GM12878 (cell line): ENCODE results near the gene APCDD1L. TPM values are rescaled to one million over a fixed set of nuclear protein-coding genes. Genes with fewer than 3 reads are reported as not detected.

Source experiments
- ATAC-seq: fragments of 200-7000 bp; cut with Tn5 transposase; 3 replicates; pipeline ENCODE4 v1.9.1; 2020; ENCODE audit warnings: mild to moderate bottlenecking, moderate library complexity
- BruUV-seq: library from RNA; stranded (reverse); fragments of 400-500 nt; replicated peaks from 2 replicates; lab custom pipeline; 2021; lab: Mats Ljungman, UMichigan
- CTCF ChIA-PET: fragments of 300-600 bp; sonication (Branson Sonifier 250); formaldehyde crosslinking; extraction: SDS; loops from one replicate; lab custom pipeline; 2021; ENCODE audit warnings: inconsistent platforms; lab: Yijun Ruan, JAX
- POLR2A ChIA-PET: fragments of 350-600 bp; formaldehyde crosslinking; extraction: SDS; loops from one replicate; lab custom pipeline; 2021; ENCODE audit warnings: inconsistent platforms; lab: Charles Lee
- RAD21 ChIA-PET: fragments of 300-600 bp; sonication (Branson Sonifier 250); formaldehyde crosslinking; loops from one replicate; lab custom pipeline; 2023; ENCODE audit warnings: antibody characterized with exemption; ENCODE audit not compliant: unreplicated experiment; lab: Charles Lee
- SMC1A ChIA-PET: fragments of 300-600 bp; sonication (Branson Sonifier 250); formaldehyde crosslinking; loops from one replicate; lab custom pipeline; 2023; ENCODE audit not compliant: unreplicated experiment, uncharacterized antibody; lab: Charles Lee
- DNase-seq: peaks from one replicate; pipeline ENCODE4 v3.0.0-alpha.2; 2011; ENCODE audit warnings: low read depth, low spot score
- FAIRE-seq: peaks from 3 replicates; lab custom pipeline; 2011; peaks lifted over from hg19 to GRCh38; lab: Jason Lieb, UNC
- H2AFZ ChIP-seq: 2 replicates; pipeline ENCODE4 v1.6.0; 2011; ENCODE audit warnings: low read depth, low read length, control low read depth; ENCODE audit not compliant: control insufficient read depth
- H3K27ac ChIP-seq: 2 replicates; pipeline ENCODE4 v1.5.1; 2011; ENCODE audit warnings: control low read depth; ENCODE audit not compliant: control insufficient read depth, insufficient read depth
- H3K27me3 ChIP-seq, 2 experiments: replicated peaks in 1 of 2; 2 replicates each; pipeline versions ENCODE4 v1.6.0 to v1.6.1; 2011; ENCODE audit warnings: low read length in 1 of 2; ENCODE audit not compliant: control insufficient read depth in 2 of 2, insufficient read depth in 2 of 2
- H3K36me3 ChIP-seq, 2 experiments: 2 replicates each; pipeline ENCODE4 v1.5.1; 2011; ENCODE audit warnings: low read length in 1 of 2; ENCODE audit not compliant: control insufficient read depth in 2 of 2, insufficient read depth in 2 of 2
- H3K4me1 ChIP-seq: 2 replicates; pipeline ENCODE4 v1.6.1; 2011; ENCODE audit warnings: mild to moderate bottlenecking, low read length, moderate library complexity, mixed read lengths; ENCODE audit not compliant: control insufficient read depth, insufficient read depth
- H3K4me2 ChIP-seq: 2 replicates; pipeline ENCODE4 v1.6.0; 2011; ENCODE audit warnings: control low read depth; ENCODE audit not compliant: control insufficient read depth, insufficient read depth
- H3K4me3 ChIP-seq: fragments of 200-600 bp; sonication (generic); 2 replicates; pipeline ENCODE4 v1.5.1; 2016
- H3K79me2 ChIP-seq: 2 replicates; pipeline ENCODE4 v1.6.0; 2011; ENCODE audit warnings: low read length; ENCODE audit not compliant: control insufficient read depth, insufficient read depth
- H3K9ac ChIP-seq: 2 replicates; pipeline ENCODE4 v1.8.0; 2011; ENCODE audit warnings: low read length, control low read depth, mixed read lengths; ENCODE audit not compliant: control insufficient read depth, insufficient read depth
- H3K9me3 ChIP-seq: replicated peaks from 3 replicates; pipeline ENCODE4 v1.5.1; 2011; ENCODE audit warnings: mild to moderate bottlenecking, low read length; ENCODE audit not compliant: control insufficient read depth, insufficient read depth
- H4K20me1 ChIP-seq: 2 replicates; pipeline ENCODE4 v1.6.0; 2011; ENCODE audit not compliant: control insufficient read depth, insufficient read depth
- BCL11A ChIP-seq: IDR thresholded peaks from 2 replicates; pipeline ENCODE4 v1.6.1; 2011; ENCODE audit warnings: low read depth, low read length
- BCL3 ChIP-seq: IDR thresholded peaks from 2 replicates; pipeline ENCODE4 v1.6.1; 2011; ENCODE audit warnings: borderline replicate concordance, low read depth, mild to moderate bottlenecking, moderate library complexity, low read length; ENCODE audit not compliant: insufficient read depth, poor library complexity, severe bottlenecking
- BHLHE40 ChIP-seq, 2 experiments: fragments of 450-650 bp in 1 of 2; IDR thresholded peaks; 2 replicates each; pipeline ENCODE4 v1.6.1; 2011 to 2017; ENCODE audit warnings: low read depth in 2 of 2, borderline replicate concordance in 1 of 2, improper control_type of control experiment in 1 of 2, low read length in 1 of 2, mild to moderate bottlenecking in 1 of 2
- NFYA ChIP-seq: IDR thresholded peaks from 2 replicates; pipeline ENCODE4 v1.6.1; 2011; ENCODE audit warnings: low read depth, mild to moderate bottlenecking, low read length, improper control_type of control experiment, borderline replicate concordance
- WGBS: methylation state at CpG from one replicate; pipeline ENCODE4 v1.1.6; 2016; ENCODE audit warnings: low lambda C conversion rate; ENCODE audit not compliant: insufficient replicate concordance, insufficient coverage; ENCODE audit errors: missing lambda C conversion rate; 5-methylcytosine and 5-hydroxymethylcytosine counted together
- in situ Hi-C: fragments of 300-500 bp; cut with MboI; formaldehyde crosslinking; loops from 9 replicates; pipeline ENCODE4 v1.14.3; 2018; ENCODE audit warnings: mixed read lengths
- intact Hi-C: fragments of 100-400 bp; cut with micrococcal nuclease; formaldehyde crosslinking; loops from one replicate; pipeline ENCODE4 v1.14.2; 2022; ENCODE audit not compliant: unreplicated experiment
- polyA plus RNA-seq, 11 experiments: library from polyadenylated mRNA; depleted of rRNA in 4 of 11; unstranded in 6 of 11; stranded (reverse) in 5 of 11; fragments of >200 nt; fragmentation: Nextera tagmentation in 4 of 11; fragmentation: Illumina TruSeq in 1 of 11; extraction: Ambion mirVana in 4 of 11; extraction: Trizol in 1 of 11; gene quantifications; 1 replicate in 1 of 11; 2 replicates in 10 of 11; pipeline versions ENCODE4 v1.2.1 to v1.2.3, GENCODE V29; 2011 to 2016; ENCODE audit warnings: inconsistent platforms in 2 of 11, missing spikeins in 2 of 11, low read depth in 1 of 11
- total RNA-seq, 4 experiments: library from RNA; depleted of rRNA in 3 of 4; stranded (reverse); fragments of >200 nt in 3 of 4; fragmentation: Illumina TruSeq in 1 of 4; extraction: Trizol in 1 of 4; gene quantifications; 2 replicates each; pipeline versions ENCODE4 v1.2.1 to v1.2.3, GENCODE V29; 2013 to 2021

Gene APCDD1L
- total and polyA plus RNA-seq, 10 of the 15 experiments (the other 5 are each of a cell fraction or from before 2014, with no cell fraction given): 0.14 to 0.50 TPM; not detected in 8

GRCh38 chr20:58497076-58497641 is 18.0 kb downstream of the APCDD1L start (continued):
- no peak for TF ChIP-seq BCL11A

- H3K27ac ChIP-seq: no peak overlapping the region
- H2AFZ ChIP-seq: no peak overlapping the region
- SMC1A ChIA-PET: no interaction called here
- H3K36me3 ChIP-seq: no peaks in the 10 kb centered on the region
- 27% methylated on average over 6 of the region's 6 CpGs for WGBS
- H3K9me3 ChIP-seq: no peaks in the 10 kb centered on the region
- no peak for DNase-seq
- TF ChIP-seq NFYA (no peak), BCL11A (no peak), BHLHE40 (IDR thresholded peaks at IDR 0.05; ENCODE audit: borderline replicate concordance in 1 of 2, low read depth in 2 of 2, low read length in 1 of 2) (no peak), BCL3 (no peak)
- FAIRE-seq: no peak
- no peaks in the 10 kb centered on the region for H3K4me1 ChIP-seq
- no peak overlapping the region for H3K4me2 ChIP-seq
- BruUV-seq: no TSS peak
- in situ Hi-C loops: no loop called here
- intact Hi-C loops: no loop called here
- H3K27me3 ChIP-seq: no peaks in the 10 kb centered on the region; a peak in 1 of 4 replicates
- no peaks in the 10 kb centered on the region for H3K79me2 ChIP-seq
- H3K4me3 ChIP-seq: no peak overlapping the region
- H4K20me1 ChIP-seq: no peaks in the 10 kb centered on the region
- ATAC-seq: no peak
- POLR2A ChIA-PET: no interaction called here
- H3K9ac ChIP-seq: no peak overlapping the region
- CTCF ChIA-PET: no interaction called here
- RAD21 ChIA-PET: no interaction called here
Observed at GRCh38 chr20:58496429-58496769, 18.8 kb downstream of the APCDD1L start.
